ENCODE measurements around the gene NCAPH2.

NCAPH2 gene

GRCh38 chr22:50561401-50562358, 53.7 kb downstream of the NCAPH2 start:
- DNase-seq (ENCODE audit: low read depth): no peak
- H3K4me3 ChIP-seq (ENCODE audit: low read depth, low read length): no peak overlapping the region
- no peak for TF ChIP-seq CTCF (IDR thresholded peaks at IDR 0.05; ENCODE audit: insufficient read depth, low read depth, low read length, missing control alignments)

- peak within 1 kb of the TSS; percentile 81 for H3K4me3 ChIP-seq (ENCODE audit: low read depth, low read length)
- peak; percentile 94 for TF ChIP-seq CTCF (IDR thresholded peaks at IDR 0.05; ENCODE audit: insufficient read depth, low read depth, low read length, missing control alignments)
- peak; percentile 97 for DNase-seq (ENCODE audit: low read depth)
Observed at GRCh38 chr22:50562523-50563412, 54.7 kb downstream of the NCAPH2 start, which contains the start of gene SYCE3. SYCE3 (minus strand) TSS chr22:50562919; CDS start chr22:50556405, 6,514 bp downstream.

GRCh38 chr22:50563413-50564160, 55.6 kb downstream of the NCAPH2 start:
- no peak for DNase-seq (ENCODE audit: low read depth)
- no peak for TF ChIP-seq CTCF (IDR thresholded peaks at IDR 0.05; ENCODE audit: insufficient read depth, low read depth, low read length, missing control alignments)

GRCh38 chr22:50564289-50564688, 56.3 kb downstream of the NCAPH2 start:
- TF ChIP-seq CTCF (IDR thresholded peaks at IDR 0.05; ENCODE audit: insufficient read depth, low read depth, low read length, missing control alignments): no peak
- DNase-seq (ENCODE audit: low read depth): no peak
- no peak overlapping the region for H3K4me3 ChIP-seq (ENCODE audit: low read depth, low read length)

More at GRCh38 chr22:50563413-50564160, 55.6 kb downstream of the NCAPH2 start:
- H3K4me3 ChIP-seq (ENCODE audit: low read depth, low read length): peak overlapping the region; percentile 81

GRCh38 chr22:50567721-50568252, 59.8 kb downstream of the NCAPH2 start:
- TF ChIP-seq CTCF (IDR thresholded peaks at IDR 0.05; ENCODE audit: insufficient read depth, low read depth, low read length, missing control alignments): no peak

GRCh38 chr22:50568626-50569025, 60.6 kb downstream of the NCAPH2 start:
- H3K4me3 ChIP-seq (ENCODE audit: low read depth, low read length): no peak overlapping the region
- no peak for DNase-seq (ENCODE audit: low read depth)
- TF ChIP-seq CTCF (IDR thresholded peaks at IDR 0.05; ENCODE audit: insufficient read depth, low read depth, low read length, missing control alignments): no peak

More at GRCh38 chr22:50567721-50568252, 59.8 kb downstream of the NCAPH2 start:
- DNase-seq (ENCODE audit: low read depth): no peak
- no peak overlapping the region for H3K4me3 ChIP-seq (ENCODE audit: low read depth, low read length)

All from GM12865 (cell line).